ENCODE results near the gene ELN.

The ELN gene

DNA sequence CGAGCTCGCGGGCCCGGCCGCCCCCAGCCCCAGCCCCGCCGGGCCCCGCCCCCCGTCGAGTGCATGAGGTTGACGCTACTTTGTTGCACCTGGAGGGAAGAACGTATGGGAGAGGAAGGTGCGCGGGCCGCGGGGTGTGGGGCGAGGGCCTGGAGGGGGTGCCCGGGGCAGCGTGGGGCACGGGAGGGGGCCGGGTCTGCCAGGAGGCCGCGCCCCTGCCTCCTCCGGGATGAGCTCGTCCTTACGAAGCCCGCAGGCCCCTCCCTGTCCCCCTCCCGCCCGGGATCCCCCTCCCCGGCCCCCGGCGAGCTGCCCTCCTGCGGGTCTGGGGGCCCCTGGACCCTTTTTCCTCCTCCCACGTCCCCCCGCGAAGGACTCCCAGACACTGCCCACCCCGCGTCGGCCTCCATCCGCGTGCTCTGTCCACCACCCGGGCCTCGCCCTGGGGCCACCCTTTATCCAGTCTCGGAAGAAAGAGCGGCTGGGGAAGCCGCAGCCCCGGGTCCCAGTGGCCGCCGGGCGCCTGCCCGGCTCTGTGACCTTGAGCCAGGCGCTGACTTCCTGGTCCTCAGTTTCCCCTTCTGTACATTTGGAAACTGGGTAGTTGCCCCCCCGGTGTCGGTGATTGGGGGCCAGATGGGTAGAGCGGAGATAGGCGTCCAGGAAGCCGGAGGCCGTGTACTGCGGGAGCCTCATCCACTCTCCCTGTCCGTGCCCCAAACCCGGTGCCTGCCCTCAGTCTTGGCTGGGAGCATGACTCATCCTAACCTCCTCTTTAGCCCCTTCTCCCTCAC is 56.2 kb downstream of the ELN start:
- Mint-ChIP-seq H3K36me3 (ENCODE audit: low read depth) (peaks cover 23% of the 10 kb centered on the region), H3K27ac (peak overlapping the region in 2 of 3 experiments; percentile 54 to 68), H3K4me3 (peak overlapping the region; percentile 88 to 89 (median 89)), H3K9me3 (no peaks in the 10 kb centered on the region), H3K4me1 (peaks cover 8% of the 10 kb centered on the region), H3K27me3 (ENCODE audit: low read depth) (peaks cover under 1% of the 10 kb centered on the region)
- TF ChIP-seq, protein P1, sequence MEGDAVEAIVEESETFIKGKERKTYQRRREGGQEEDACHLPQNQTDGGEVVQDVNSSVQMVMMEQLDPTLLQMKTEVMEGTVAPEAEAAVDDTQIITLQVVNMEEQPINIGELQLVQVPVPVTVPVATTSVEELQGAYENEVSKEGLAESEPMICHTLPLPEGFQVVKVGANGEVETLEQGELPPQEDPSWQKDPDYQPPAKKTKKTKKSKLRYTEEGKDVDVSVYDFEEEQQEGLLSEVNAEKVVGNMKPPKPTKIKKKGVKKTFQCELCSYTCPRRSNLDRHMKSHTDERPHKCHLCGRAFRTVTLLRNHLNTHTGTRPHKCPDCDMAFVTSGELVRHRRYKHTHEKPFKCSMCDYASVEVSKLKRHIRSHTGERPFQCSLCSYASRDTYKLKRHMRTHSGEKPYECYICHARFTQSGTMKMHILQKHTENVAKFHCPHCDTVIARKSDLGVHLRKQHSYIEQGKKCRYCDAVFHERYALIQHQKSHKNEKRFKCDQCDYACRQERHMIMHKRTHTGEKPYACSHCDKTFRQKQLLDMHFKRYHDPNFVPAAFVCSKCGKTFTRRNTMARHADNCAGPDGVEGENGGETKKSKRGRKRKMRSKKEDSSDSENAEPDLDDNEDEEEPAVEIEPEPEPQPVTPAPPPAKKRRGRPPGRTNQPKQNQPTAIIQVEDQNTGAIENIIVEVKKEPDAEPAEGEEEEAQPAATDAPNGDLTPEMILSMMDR (IDR thresholded peaks at IDR 0.05; ENCODE audit: unreplicated experiment in 3 of 3) = no peak

DNA sequence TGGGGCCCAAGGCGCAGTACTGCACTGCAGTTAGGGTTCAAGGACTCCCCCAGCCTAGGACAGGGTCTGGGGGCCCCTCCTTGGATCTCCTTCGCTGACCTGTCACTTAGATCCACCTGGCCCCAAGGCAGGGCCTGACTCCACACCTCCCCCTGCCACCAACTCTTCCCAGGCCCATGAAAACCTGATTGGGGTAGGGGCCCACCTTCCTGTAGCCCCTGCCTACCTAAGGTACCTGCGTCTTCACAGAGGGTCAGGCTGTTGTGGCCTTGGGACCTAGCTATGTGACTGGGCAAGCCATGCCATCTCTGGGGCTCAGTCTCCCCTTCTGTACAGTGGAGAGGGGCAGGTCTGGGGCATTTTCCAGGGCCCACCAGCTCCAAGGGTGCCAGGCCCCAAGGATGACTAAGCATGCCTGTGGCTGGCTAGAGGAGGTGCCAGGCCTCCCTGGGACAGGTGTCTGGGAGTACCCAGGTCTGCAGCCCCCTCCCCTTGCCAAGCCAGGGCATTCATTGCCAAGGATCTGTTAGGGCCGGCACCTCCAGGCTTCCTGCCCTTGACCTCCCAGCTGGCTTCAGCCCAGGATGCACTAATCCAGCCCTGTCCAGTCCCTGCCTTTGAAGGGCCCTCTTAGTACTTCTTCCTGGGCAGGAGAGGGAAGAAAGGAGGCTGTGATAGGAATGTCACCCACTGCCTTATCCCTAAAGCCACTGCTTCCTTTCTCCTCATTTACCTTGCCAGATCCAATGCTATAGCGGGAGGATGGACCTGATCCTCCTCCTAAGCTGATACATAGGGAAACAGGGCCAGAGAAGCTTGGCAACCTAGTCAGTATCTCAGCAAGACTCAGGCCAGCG is 57.0 kb downstream of the ELN start:
- TF ChIP-seq, protein P1 (IDR thresholded peaks at IDR 0.05; ENCODE audit: unreplicated experiment in 3 of 3) = no peak
- H3K4me3 Mint-ChIP-seq = peak overlapping the region; percentile 88 to 89 (median 89)
- H3K27ac Mint-ChIP-seq = peak overlapping the region in 2 of 3 experiments; percentile 54 to 81
- peaks cover 31% of the 10 kb centered on the region for H3K36me3 Mint-ChIP-seq (ENCODE audit: low read depth)
- no peaks in the 10 kb centered on the region for H3K27me3 Mint-ChIP-seq (ENCODE audit: low read depth)
- no peaks in the 10 kb centered on the region for H3K9me3 Mint-ChIP-seq
- H3K4me1 Mint-ChIP-seq = peaks cover 6% of the 10 kb centered on the region

DNA sequence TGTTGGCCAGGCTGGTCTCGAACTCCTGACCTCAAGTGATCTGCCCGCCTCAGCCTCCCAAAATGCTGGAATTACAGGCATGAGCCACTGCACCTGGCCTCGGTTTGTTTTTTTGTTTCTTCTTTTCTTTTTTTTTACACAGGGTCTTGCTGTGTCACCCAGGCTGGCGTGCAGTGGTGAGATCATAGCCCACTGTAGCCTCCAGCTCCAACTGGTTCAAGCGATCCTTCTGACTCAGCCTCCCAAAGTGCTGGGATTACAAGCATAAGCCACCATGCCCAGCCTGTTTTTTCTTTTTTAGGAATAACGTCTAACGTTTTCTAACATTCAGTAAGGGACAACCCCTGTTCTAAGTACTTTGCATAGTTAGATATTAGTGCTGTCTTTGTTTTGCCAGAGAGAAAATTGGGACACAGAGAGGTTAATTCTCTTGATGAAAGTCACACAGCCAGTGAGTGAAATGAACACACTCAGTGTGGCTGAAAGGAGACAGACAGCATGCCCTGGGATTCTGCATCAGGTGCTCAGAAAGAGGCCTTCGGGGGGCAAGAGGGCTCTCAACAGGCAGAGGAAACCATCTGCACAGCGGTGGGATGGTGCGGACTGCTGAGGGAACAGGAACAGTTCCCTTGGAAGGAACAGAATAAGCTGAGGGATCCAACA is 59.9 kb downstream of the ELN start:
- Mint-ChIP-seq H3K27ac (no peak overlapping the region), H3K27me3 (ENCODE audit: low read depth) (no peaks in the 10 kb centered on the region), H3K4me3 (peak overlapping the region in 1 of 3 experiments; percentile 34), H3K4me1 (peaks cover 6% of the 10 kb centered on the region), H3K9me3 (no peaks in the 10 kb centered on the region), H3K36me3 (ENCODE audit: low read depth) (peaks cover 31% of the 10 kb centered on the region)
- TF ChIP-seq, protein P1 (IDR thresholded peaks at IDR 0.05; ENCODE audit: unreplicated experiment in 3 of 3) = no peak

DNA sequence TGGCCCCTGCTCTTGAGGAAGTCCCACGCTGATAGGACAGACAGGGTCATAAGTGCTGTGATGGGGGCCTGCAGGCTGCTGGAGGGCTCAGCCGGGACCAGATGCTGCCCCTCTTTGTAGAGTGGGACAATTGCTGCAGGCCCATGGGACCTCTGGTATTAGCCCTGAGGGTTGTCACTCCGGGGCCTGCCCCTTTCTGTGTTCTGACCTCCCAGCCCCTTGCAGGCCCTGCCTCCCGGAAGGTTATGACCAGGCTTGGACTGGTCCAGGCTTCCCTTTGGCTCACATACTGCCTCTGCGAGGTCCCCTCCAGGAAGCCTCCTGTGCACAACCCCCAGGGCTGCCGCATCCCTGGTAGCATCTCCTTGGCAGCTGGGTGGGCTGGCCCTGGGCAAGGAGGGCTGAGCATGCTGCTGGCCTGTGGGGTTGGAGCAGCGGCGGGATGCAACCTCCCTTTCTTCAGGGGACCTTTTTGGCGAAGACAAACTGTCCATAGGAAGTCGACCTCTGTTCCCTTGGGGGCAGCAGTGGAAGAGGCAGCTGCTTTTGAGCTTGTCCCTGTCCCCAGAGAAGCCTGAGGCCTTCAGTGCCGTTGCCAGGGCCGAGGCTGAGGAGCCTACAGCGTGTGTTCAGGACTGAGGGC is 64.5 kb downstream of the ELN start:
- TF ChIP-seq, protein P1 (IDR thresholded peaks at IDR 0.05; ENCODE audit: unreplicated experiment in 3 of 3) = no peak
- Mint-ChIP-seq H3K4me1 (peaks cover 12% of the 10 kb centered on the region), H3K27me3 (ENCODE audit: low read depth) (no peaks in the 10 kb centered on the region), H3K4me3 (no peak overlapping the region), H3K9me3 (no peaks in the 10 kb centered on the region), H3K36me3 (ENCODE audit: low read depth) (peaks cover 19% of the 10 kb centered on the region), H3K27ac (no peak overlapping the region)

DNA sequence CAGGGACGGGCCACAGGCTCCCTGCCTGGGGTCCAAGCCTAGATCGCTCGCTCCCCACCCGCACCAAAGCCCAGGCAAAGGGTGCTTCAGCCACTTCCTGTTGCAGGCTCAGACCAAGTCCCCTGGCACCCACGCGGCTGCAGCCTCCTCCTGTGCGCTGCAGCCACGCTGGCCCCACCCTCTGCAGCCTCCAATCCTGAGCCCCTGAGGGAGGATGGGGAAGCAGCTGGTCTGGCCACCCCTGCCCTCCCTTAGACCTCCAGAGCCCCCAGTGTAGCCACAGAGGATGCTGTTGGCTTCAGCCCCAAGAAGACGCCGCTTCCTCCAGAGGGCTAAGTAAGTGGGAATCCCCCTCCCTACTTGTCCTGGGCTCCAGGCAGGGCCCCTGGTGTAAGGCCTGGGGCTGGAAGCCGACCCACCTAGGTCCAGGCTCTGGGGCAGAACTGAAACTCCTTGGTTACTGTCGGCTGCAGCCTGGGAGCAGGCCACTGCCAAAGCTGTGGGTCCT is 65.0 kb downstream of the ELN start:
- H3K4me1 Mint-ChIP-seq = peaks cover 15% of the 10 kb centered on the region
- no peaks in the 10 kb centered on the region for H3K27me3 Mint-ChIP-seq (ENCODE audit: low read depth)
- TF ChIP-seq, protein P1 (IDR thresholded peaks at IDR 0.05; ENCODE audit: unreplicated experiment in 3 of 3) = no peak
- no peak overlapping the region for H3K4me3 Mint-ChIP-seq
- no peak overlapping the region for H3K27ac Mint-ChIP-seq
- H3K9me3 Mint-ChIP-seq = no peaks in the 10 kb centered on the region
- H3K36me3 Mint-ChIP-seq (ENCODE audit: low read depth) = peaks cover 22% of the 10 kb centered on the region
